WTC11 (cell line): ENCODE measurements around the gene MTOR. TPM values are rescaled to one million over a fixed set of nuclear protein-coding genes. Genes with fewer than 3 reads are reported as not detected.

Experiments
- ATAC-seq: fragments of 200-7000 bp; cut with Tn5 transposase; 2 replicates; pipeline ENCODE4 v1.10.0; 2021; ENCODE audit warnings: mild to moderate bottlenecking, moderate library complexity
- CTCF ChIA-PET: fragments of 300-600 bp; sonication (Branson Sonifier 250); formaldehyde crosslinking; loops from one replicate; lab custom pipeline; 2021; ENCODE audit warnings: antibody characterized with exemption; lab: Charles Lee
- POLR2A ChIA-PET: fragments of 350-600 bp; sonication (Branson Sonifier 250); formaldehyde crosslinking; loops from one replicate; lab custom pipeline; 2021; ENCODE audit warnings: antibody characterized with exemption; lab: Charles Lee
- DNase-seq: peaks from one replicate; pipeline ENCODE4 v3.0.0; 2021; ENCODE audit warnings: low spot score
- H3K27ac Mint-ChIP-seq: 2 replicates; pipeline ENCODE4 v1.8.0; 2021; ENCODE audit warnings: mixed read lengths
- H3K27me3 Mint-ChIP-seq: 2 replicates; pipeline ENCODE4 v1.8.0; 2021; ENCODE audit warnings: low read depth, mild to moderate bottlenecking, moderate library complexity, mixed read lengths
- H3K36me3 Mint-ChIP-seq: 2 replicates; pipeline ENCODE4 v1.8.0; 2021; ENCODE audit warnings: mixed read lengths
- H3K4me1 Mint-ChIP-seq: 2 replicates; pipeline ENCODE4 v1.8.0; 2022; ENCODE audit warnings: mixed read lengths
- H3K4me3 Mint-ChIP-seq: 2 replicates; pipeline ENCODE4 v1.8.0; 2021; ENCODE audit warnings: mild to moderate bottlenecking, moderate library complexity, mixed read lengths
- H3K9me3 Mint-ChIP-seq: 2 replicates; pipeline ENCODE4 v1.8.0; 2021; ENCODE audit warnings: mixed read lengths
- AFF4 ChIP-seq: sonication (generic); formaldehyde crosslinking; IDR thresholded peaks from 2 replicates; pipeline ENCODE4 v1.8.1; 2023; ENCODE audit warnings: mild to moderate bottlenecking, missing genetic modification reagents, borderline replicate concordance
- CBFB ChIP-seq: sonication (generic); formaldehyde crosslinking; IDR thresholded peaks from 2 replicates; pipeline ENCODE4 v1.8.1; 2022; ENCODE audit warnings: mild to moderate bottlenecking, low read depth, missing genetic modification reagents
- ELF4 ChIP-seq: sonication (generic); formaldehyde crosslinking; IDR thresholded peaks from 2 replicates; pipeline ENCODE4 v1.8.1; 2022; ENCODE audit warnings: low read depth, mild to moderate bottlenecking, moderate library complexity, missing genetic modification reagents
- EMX1 ChIP-seq: fragments of 250-450 bp; sonication (Bioruptor Pico); IDR thresholded peaks from 2 replicates; pipeline ENCODE4 v1.8.0; 2021; ENCODE audit warnings: mild to moderate bottlenecking
- FOXP1 ChIP-seq: sonication (generic); formaldehyde crosslinking; IDR thresholded peaks from 2 replicates; pipeline ENCODE4 v1.8.0; 2022; ENCODE audit warnings: missing genetic modification reagents, mild to moderate bottlenecking, moderate library complexity, borderline replicate concordance
- GTF2I ChIP-seq: fragments of 250-450 bp; sonication (Bioruptor Pico); conservative IDR thresholded peaks from 2 replicates; pipeline ENCODE4 v1.4.0; 2021; ENCODE audit warnings: mild to moderate bottlenecking
- HMGXB4 ChIP-seq: sonication (generic); formaldehyde crosslinking; IDR thresholded peaks from 2 replicates; pipeline ENCODE4 v1.8.1; 2023; ENCODE audit warnings: mild to moderate bottlenecking, moderate library complexity, missing genetic modification reagents
- JUN ChIP-seq: sonication (generic); formaldehyde crosslinking; IDR thresholded peaks from 2 replicates; pipeline ENCODE4 v1.8.0; 2023; ENCODE audit warnings: mild to moderate bottlenecking, missing genetic modification reagents
- MYBL2 ChIP-seq: sonication (generic); formaldehyde crosslinking; IDR thresholded peaks from 2 replicates; pipeline ENCODE4 v1.8.1; 2023; ENCODE audit warnings: mild to moderate bottlenecking, moderate library complexity, missing genetic modification reagents
- NFATC4 ChIP-seq: fragments of 250-450 bp; sonication (Bioruptor Pico); IDR thresholded peaks from 2 replicates; pipeline ENCODE4 v1.9.0; 2021; ENCODE audit warnings: mild to moderate bottlenecking
- NR1H2 ChIP-seq: sonication (generic); formaldehyde crosslinking; IDR thresholded peaks from 2 replicates; pipeline ENCODE4 v1.9.0; 2021; ENCODE audit warnings: mild to moderate bottlenecking, moderate library complexity, missing genetic modification reagents
- NR3C1 ChIP-seq: sonication (generic); formaldehyde crosslinking; conservative IDR thresholded peaks from 2 replicates; pipeline ENCODE4 v1.8.1; 2023; ENCODE audit warnings: low read depth, mild to moderate bottlenecking, missing genetic modification reagents
- PRDM15 ChIP-seq: sonication (generic); formaldehyde crosslinking; IDR thresholded peaks from 2 replicates; pipeline ENCODE4 v1.8.0; 2022; ENCODE audit warnings: missing genetic modification reagents
- SMAD4 ChIP-seq: sonication (generic); formaldehyde crosslinking; IDR thresholded peaks from 2 replicates; pipeline ENCODE4 v1.8.0; 2022; ENCODE audit warnings: mild to moderate bottlenecking, missing genetic modification reagents
- SOX15 ChIP-seq: fragments of 250-450 bp; sonication (Bioruptor Pico); IDR thresholded peaks from 2 replicates; pipeline ENCODE4 v1.9.0; 2021; ENCODE audit warnings: mild to moderate bottlenecking
- TEAD4 ChIP-seq: sonication (generic); formaldehyde crosslinking; IDR thresholded peaks from 2 replicates; pipeline ENCODE4 v1.8.0; 2022; ENCODE audit warnings: mild to moderate bottlenecking, missing genetic modification reagents
- USF2 ChIP-seq: sonication (generic); formaldehyde crosslinking; IDR thresholded peaks from 2 replicates; pipeline ENCODE4 v1.8.1; 2023; ENCODE audit warnings: mild to moderate bottlenecking, missing genetic modification reagents, moderate library complexity
- ZNF317 ChIP-seq: sonication (generic); formaldehyde crosslinking; IDR thresholded peaks from 2 replicates; pipeline ENCODE4 v1.8.1; 2023; ENCODE audit warnings: low read depth, mild to moderate bottlenecking, moderate library complexity, missing genetic modification reagents, borderline replicate concordance
- ZNF671 ChIP-seq: fragments of 250-450 bp; sonication (Bioruptor Pico); IDR thresholded peaks from 2 replicates; pipeline ENCODE4 v1.8.0; 2021; ENCODE audit warnings: mild to moderate bottlenecking
- total RNA-seq: library from RNA; stranded (reverse); gene quantifications from 3 replicates; pipeline ENCODE4 v1.2.3, GENCODE V29; 2021
- TF ChIP-seq, protein P1 (sequence below): sonication (generic); formaldehyde crosslinking; IDR thresholded peaks from 2 replicates; pipeline ENCODE4 v1.8.0; 2023; ENCODE audit warnings: missing genetic modification reagents

Gene MTOR
- total RNA-seq, 1 experiment from 2014 or later = 65.0 TPM

DNA sequence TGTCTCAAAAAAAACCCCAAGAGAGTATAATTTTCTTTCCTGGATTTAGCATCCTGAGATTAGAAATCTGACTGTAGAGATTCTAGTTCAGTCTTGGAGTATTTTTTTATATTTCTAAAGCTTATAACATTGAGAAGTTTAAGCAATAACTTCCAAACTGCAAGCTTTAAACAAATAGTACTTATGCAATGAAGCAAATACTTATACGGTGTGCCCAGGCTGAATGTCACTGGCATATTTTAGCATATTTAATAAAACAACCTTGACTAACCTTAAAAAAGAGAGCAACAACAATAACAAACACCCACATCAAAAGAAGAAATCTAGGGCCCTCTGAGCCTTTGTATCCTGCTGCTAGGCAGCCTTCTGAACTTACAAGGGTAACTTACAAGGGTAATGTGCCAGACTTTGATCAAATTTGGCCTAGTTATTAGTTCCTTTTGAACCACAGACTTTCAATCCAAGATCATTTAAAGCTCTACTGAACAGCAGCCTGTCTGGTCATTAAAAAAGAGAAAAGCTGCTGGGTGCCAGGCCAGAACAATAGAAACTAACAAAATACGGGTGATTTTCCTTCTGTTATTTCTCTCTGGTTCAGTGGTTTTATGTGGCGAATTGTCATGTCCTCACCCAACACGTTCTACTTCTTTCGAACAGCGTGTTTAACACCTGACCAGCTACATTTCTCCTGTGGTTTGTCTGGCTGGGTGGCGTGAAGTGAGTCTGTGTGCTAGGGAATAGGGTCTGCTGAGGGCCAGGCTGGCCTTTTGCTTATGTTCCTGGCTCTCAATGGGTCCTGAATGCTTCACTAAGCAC, 16.2 kb downstream of the MTOR start:
- peaks cover 9% of the 10 kb centered on the region for H3K9me3 Mint-ChIP-seq
- CTCF ChIA-PET = no interaction called here
- no peaks in the 10 kb centered on the region for H3K4me1 Mint-ChIP-seq
- no peak overlapping the region for H3K4me3 Mint-ChIP-seq
- H3K27ac Mint-ChIP-seq = no peak overlapping the region
- H3K36me3 Mint-ChIP-seq = peaks cover 47% of the 10 kb centered on the region
- POLR2A ChIA-PET = no interaction called here
- ATAC-seq = no peak
- no peak for TF ChIP-seq ELF4 (CRISPR knock-in tag)
- no peak for TF ChIP-seq EMX1 (CRISPR knock-in tag)
- TF ChIP-seq CBFB (CRISPR knock-in tag) = no peak
- no peak for TF ChIP-seq ZNF671 (CRISPR knock-in tag)
- no peak for DNase-seq
- no peaks in the 10 kb centered on the region for H3K27me3 Mint-ChIP-seq

DNA sequence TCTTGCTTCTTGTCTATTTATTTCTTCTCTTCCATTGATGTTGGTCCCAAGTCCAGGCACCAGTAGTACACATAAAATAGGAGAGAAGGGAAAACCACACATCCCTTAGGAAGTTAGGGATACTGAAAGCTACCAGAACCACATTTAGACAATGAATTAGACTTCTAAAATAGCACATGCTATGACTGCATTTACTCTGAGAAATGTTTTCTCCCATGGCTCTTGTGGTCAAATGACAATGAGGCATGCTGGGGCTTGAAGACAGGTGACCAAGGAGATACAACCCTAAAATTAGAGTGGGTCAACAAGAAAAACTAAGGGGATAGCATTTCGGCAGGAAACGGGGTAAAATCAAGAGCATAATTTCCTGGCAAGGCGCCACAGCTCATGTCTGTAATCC, 17.1 kb downstream of the MTOR start:
- H3K36me3 Mint-ChIP-seq = peaks cover 46% of the 10 kb centered on the region

GRCh38 chr1:11238311-11238710, 24.0 kb downstream of the MTOR start:
- Mint-ChIP-seq H3K9me3 (no peaks in the 10 kb centered on the region), H3K27me3 (no peaks in the 10 kb centered on the region), H3K27ac (no peak overlapping the region), H3K4me3 (no peak overlapping the region), H3K36me3 (peaks cover 61% of the 10 kb centered on the region), H3K4me1 (no peaks in the 10 kb centered on the region)
- TF ChIP-seq TEAD4 (CRISPR knock-in tag) (no peak), SMAD4 (CRISPR knock-in tag) (no peak), NFATC4 (CRISPR knock-in tag) (no peak), HMGXB4 (CRISPR knock-in tag) (no peak), MYBL2 (CRISPR knock-in tag) (no peak), USF2 (CRISPR knock-in tag) (no peak), AFF4 (CRISPR knock-in tag) (no peak)
- TF ChIP-seq, protein P1, sequence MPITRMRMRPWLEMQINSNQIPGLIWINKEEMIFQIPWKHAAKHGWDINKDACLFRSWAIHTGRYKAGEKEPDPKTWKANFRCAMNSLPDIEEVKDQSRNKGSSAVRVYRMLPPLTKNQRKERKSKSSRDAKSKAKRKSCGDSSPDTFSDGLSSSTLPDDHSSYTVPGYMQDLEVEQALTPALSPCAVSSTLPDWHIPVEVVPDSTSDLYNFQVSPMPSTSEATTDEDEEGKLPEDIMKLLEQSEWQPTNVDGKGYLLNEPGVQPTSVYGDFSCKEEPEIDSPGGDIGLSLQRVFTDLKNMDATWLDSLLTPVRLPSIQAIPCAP (CRISPR knock-in tag) = no peak
- CTCF ChIA-PET = interaction anchor here (1.0 kb wide), 1 partner anchor 110 kb away, joined by 3 read pairs; no protein-coding TSS in a partner anchor
- POLR2A ChIA-PET = no interaction called here
- no peak for DNase-seq
- ATAC-seq = no peak

More for the DNA sequence above, 17.1 kb downstream of the MTOR start:
- Mint-ChIP-seq H3K9me3 (peaks cover under 1% of the 10 kb centered on the region), H3K27me3 (no peaks in the 10 kb centered on the region), H3K4me3 (no peak overlapping the region), H3K27ac (no peak overlapping the region), H3K4me1 (no peaks in the 10 kb centered on the region)
- ChIA-PET CTCF (no interaction called here), POLR2A (no interaction called here)
- no peak for ATAC-seq
- TF ChIP-seq FOXP1 (CRISPR knock-in tag) (no peak), ZNF317 (CRISPR knock-in tag) (no peak), GTF2I (no peak), JUN (CRISPR knock-in tag) (no peak), SOX15 (CRISPR knock-in tag) (no peak), NR3C1 (CRISPR knock-in tag) (no peak), PRDM15 (CRISPR knock-in tag) (no peak), NR1H2 (CRISPR knock-in tag) (no peak)
- no peak for DNase-seq
